Activated B cell treated with CpG ODN at 0.5 μM for 24 hours (primary cell): ENCODE measurements around the gene OR1S1. TPM values are rescaled to one million over a fixed set of nuclear protein-coding genes. Genes with fewer than 3 reads are reported as not detected.

Source experiments
- ATAC-seq: fragments of 200-7000 bp; cut with Tn5 transposase; one replicate; pipeline ENCODE4 v1.10.0; 2021; ENCODE audit warnings: low read depth, mild to moderate bottlenecking, moderate library complexity
- CTCF ChIA-PET: fragments of 350-600 bp; sonication (Branson Sonifier 250); formaldehyde crosslinking; loops from one replicate; lab custom pipeline; 2021; ENCODE audit warnings: antibody characterized with exemption; lab: Charles Lee
- POLR2A ChIA-PET: fragments of 350-600 bp; sonication (Branson Sonifier 250); formaldehyde crosslinking; loops from one replicate; lab custom pipeline; 2021; ENCODE audit warnings: antibody characterized with exemption; lab: Charles Lee
- DNase-seq: peaks from one replicate; pipeline ENCODE4 v3.0.0; 2022
- H3K27ac Mint-ChIP-seq: one replicate; pipeline ENCODE4 v1.8.0; 2020; ENCODE audit warnings: mixed read lengths
- H3K27me3 Mint-ChIP-seq: one replicate; pipeline ENCODE4 v1.8.0; 2021; ENCODE audit warnings: mixed read lengths
- H3K36me3 Mint-ChIP-seq: one replicate; pipeline ENCODE4 v1.8.0; 2021; ENCODE audit warnings: low read depth, mixed read lengths
- H3K4me1 Mint-ChIP-seq: one replicate; pipeline ENCODE4 v1.8.0; 2021; ENCODE audit warnings: mixed read lengths
- H3K4me3 Mint-ChIP-seq: one replicate; pipeline ENCODE4 v1.8.0; 2020; ENCODE audit warnings: mild to moderate bottlenecking, mixed read lengths
- H3K9me3 Mint-ChIP-seq: one replicate; pipeline ENCODE4 v1.8.0; 2020; ENCODE audit warnings: mixed read lengths
- intact Hi-C: fragments of 100-400 bp; cut with micrococcal nuclease; formaldehyde crosslinking; loops from one replicate; pipeline ENCODE4 v1.15.1; 2024
- total RNA-seq: library from RNA; stranded (reverse); gene quantifications from 2 replicates; pipeline ENCODE4 v1.2.3, GENCODE V29; 2022
- TF ChIP-seq, protein P1 (sequence below): fragments of 200-600 bp; IDR thresholded peaks from one replicate; pipeline ENCODE4 v1.8.0; 2022; ENCODE audit warnings: antibody characterized with exemption, mild to moderate bottlenecking

Gene OR1S1
- total RNA-seq, 1 donor from 2014 or later: not detected

DNA sequence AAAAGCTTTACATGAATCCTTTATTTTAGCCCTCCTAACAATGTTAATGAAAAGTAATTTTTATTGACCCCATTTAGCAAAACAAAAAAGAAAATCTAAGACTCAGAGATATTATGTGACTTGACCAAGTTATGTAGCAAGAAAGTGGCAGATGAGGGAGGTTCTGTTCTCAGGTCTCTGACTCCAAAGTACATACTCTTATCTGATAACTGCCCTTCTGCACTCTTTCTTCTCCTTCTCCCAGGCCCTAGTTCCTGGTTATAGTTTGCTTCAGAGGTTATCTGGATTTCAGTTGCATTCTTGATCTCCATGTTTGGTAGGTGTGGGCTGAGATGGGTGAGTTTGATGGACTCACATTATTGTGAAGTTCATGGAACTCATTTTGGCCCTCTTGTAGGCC, 19.1 kb upstream of the OR1S1 start:
- ChIA-PET CTCF (no interaction called here), POLR2A (no interaction called here)
- intact Hi-C loops: no loop called here
- H3K4me3 Mint-ChIP-seq: no peak overlapping the region
- no peaks in the 10 kb centered on the region for H3K4me1 Mint-ChIP-seq
- DNase-seq (no peak), ATAC-seq (no peak)
- no peaks in the 10 kb centered on the region for H3K36me3 Mint-ChIP-seq
- H3K27ac Mint-ChIP-seq: no peak overlapping the region
- peaks cover 4% of the 10 kb centered on the region for H3K9me3 Mint-ChIP-seq
- TF ChIP-seq, protein P1, sequence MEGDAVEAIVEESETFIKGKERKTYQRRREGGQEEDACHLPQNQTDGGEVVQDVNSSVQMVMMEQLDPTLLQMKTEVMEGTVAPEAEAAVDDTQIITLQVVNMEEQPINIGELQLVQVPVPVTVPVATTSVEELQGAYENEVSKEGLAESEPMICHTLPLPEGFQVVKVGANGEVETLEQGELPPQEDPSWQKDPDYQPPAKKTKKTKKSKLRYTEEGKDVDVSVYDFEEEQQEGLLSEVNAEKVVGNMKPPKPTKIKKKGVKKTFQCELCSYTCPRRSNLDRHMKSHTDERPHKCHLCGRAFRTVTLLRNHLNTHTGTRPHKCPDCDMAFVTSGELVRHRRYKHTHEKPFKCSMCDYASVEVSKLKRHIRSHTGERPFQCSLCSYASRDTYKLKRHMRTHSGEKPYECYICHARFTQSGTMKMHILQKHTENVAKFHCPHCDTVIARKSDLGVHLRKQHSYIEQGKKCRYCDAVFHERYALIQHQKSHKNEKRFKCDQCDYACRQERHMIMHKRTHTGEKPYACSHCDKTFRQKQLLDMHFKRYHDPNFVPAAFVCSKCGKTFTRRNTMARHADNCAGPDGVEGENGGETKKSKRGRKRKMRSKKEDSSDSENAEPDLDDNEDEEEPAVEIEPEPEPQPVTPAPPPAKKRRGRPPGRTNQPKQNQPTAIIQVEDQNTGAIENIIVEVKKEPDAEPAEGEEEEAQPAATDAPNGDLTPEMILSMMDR: no peak
- H3K27me3 Mint-ChIP-seq: no peaks in the 10 kb centered on the region

DNA sequence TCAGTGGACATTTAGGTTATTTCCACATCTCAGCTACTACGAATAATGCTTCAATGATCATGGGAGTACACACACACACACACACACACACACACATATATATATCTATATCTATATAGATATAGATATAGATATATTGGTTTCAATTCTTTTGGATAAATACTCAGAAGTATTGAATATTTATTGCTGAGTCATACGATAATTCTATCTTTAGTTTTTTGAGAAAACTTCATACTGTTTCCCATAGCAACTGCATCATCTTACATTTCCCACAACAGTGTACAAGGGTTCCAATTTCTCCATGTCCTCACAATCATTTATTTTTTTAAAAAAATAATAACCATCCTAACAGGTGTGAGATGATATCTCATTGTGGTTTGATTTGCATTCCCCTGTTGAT, 16.6 kb upstream of the OR1S1 start:
- DNase-seq (no peak), ATAC-seq (no peak)
- POLR2A ChIA-PET: no interaction called here
- Mint-ChIP-seq H3K4me3 (no peak overlapping the region), H3K9me3 (peaks cover 4% of the 10 kb centered on the region), H3K36me3 (no peaks in the 10 kb centered on the region), H3K27ac (no peak overlapping the region), H3K27me3 (no peaks in the 10 kb centered on the region), H3K4me1 (no peaks in the 10 kb centered on the region)
- TF ChIP-seq, protein P1: no peak
- CTCF ChIA-PET: no interaction called here
- intact Hi-C loops: no loop called here

DNA sequence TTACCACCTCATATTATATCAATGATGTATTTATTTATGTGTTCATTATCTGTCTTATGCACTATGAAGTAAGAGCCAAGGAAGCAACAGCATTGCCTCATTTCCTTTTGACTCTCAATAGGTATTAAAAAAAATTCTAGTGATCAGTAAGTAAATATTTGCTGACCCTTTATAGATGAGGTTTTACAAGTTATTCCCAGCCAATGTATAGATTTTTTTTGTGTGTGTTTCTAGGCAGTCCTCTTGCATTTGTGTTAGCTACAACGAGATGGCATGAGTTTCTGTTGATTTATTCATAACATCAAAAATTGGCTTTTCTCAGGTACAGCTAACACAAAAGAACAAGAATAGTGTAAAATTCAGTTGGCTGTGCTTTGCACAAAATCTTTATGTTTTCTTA, 13.2 kb upstream of the OR1S1 start:
- intact Hi-C loops: no loop called here
- H3K4me1 Mint-ChIP-seq: no peaks in the 10 kb centered on the region
- H3K4me3 Mint-ChIP-seq: no peak overlapping the region
- H3K9me3 Mint-ChIP-seq: peaks cover 4% of the 10 kb centered on the region
- no peak for DNase-seq
- POLR2A ChIA-PET: no interaction called here
- TF ChIP-seq, protein P1: no peak
- no peaks in the 10 kb centered on the region for H3K36me3 Mint-ChIP-seq
- no peaks in the 10 kb centered on the region for H3K27me3 Mint-ChIP-seq
- no peak overlapping the region for H3K27ac Mint-ChIP-seq
- CTCF ChIA-PET: no interaction called here
- no peak for ATAC-seq

DNA sequence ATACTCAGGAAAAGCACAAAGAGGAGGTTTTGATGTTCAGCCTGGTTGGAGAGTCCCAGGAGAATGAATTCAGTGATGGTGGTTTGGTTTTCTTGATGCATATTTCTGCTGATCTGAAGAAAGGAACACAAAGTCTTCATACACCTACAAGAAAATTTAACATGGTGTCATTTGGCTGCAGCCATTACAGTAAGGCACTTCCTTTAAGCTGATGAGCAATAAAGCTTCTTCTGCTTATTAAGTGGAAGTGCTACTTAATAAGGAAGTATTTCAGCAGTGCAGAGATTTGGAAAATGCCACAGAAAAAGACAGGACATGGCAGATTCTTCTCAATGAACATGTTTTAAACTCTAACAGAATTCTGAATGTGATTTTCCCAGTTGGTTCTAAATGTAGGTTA, 8.5 kb upstream of the OR1S1 start, which contains the start of gene OR1S2:
TSS of gene OR1S2 (minus strand) at position 101 of the 400 bp plus-strand sequence. CDS start at position 101, 0 bp downstream.
- H3K4me1 Mint-ChIP-seq: no peaks in the 10 kb centered on the region
- DNase-seq (no peak), ATAC-seq (no peak)

DNA sequence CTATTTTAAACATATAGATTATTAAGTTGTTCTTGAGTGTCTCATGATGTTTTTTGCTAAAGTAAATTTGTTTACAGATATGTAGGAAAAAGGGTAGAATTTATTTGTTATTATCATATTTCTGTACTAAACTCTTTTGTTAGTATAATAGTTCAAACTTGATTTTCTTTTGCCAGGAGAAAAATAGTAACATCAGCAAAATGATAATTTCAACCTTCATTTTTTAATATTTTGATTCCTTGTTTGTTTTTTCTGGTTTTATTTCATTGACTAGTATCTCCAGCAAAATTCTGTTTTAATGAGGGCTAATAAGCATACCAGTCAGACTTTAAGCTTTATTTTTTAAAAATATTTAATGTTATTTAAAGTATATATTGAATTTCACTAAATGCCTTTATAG, 4.0 kb downstream of the OR1S1 start:
- no peaks in the 10 kb centered on the region for H3K36me3 Mint-ChIP-seq

More for the DNA sequence above, 8.5 kb upstream of the OR1S1 start, which contains the start of gene OR1S2:
- ChIA-PET CTCF (no interaction called here), POLR2A (no interaction called here)
- H3K4me3 Mint-ChIP-seq: no peak within 1 kb of the TSS
- H3K27me3 Mint-ChIP-seq: peaks cover 5% of the 10 kb centered on the region
- no peaks in the 10 kb centered on the region for H3K36me3 Mint-ChIP-seq
- TF ChIP-seq, protein P1: no peak
- intact Hi-C loops: no loop called here
- no peaks in the 10 kb centered on the region for H3K9me3 Mint-ChIP-seq
- H3K27ac Mint-ChIP-seq: no peak within 1 kb of the TSS

More for the DNA sequence above, 4.0 kb downstream of the OR1S1 start:
- TF ChIP-seq, protein P1: no peak
- no peaks in the 10 kb centered on the region for H3K4me1 Mint-ChIP-seq
- H3K27ac Mint-ChIP-seq: no peak overlapping the region
- no peak for DNase-seq
- intact Hi-C loops: no loop called here
- POLR2A ChIA-PET: no interaction called here
- H3K4me3 Mint-ChIP-seq: no peak overlapping the region
- ATAC-seq: no peak
- CTCF ChIA-PET: no interaction called here
- H3K9me3 Mint-ChIP-seq: no peaks in the 10 kb centered on the region
- H3K27me3 Mint-ChIP-seq: peaks cover 2% of the 10 kb centered on the region
